ENCODE data around the gene SREK1IP1. TPM values are rescaled to one million over a fixed set of nuclear protein-coding genes. Genes with fewer than 3 reads are reported as not detected.

Gene SREK1IP1
- total RNA-seq, 1 donor from 2014 or later: 11.7 TPM

Other genes starting within 250 kb of the SREK1IP1 start
- not detected for gene SHISAL2B, start 78.2 kb downstream of the SREK1IP1 start, total RNA-seq
- gene CWC27, start 239 bp upstream of the SREK1IP1 start, total RNA-seq: 26.7 TPM